HFF-Myc (cell line): ENCODE measurements around the gene PIEZO2.

Experiments
- DNase-seq: peaks from one replicate; pipeline ENCODE4 v3.0.0-alpha.2; 2011; ENCODE audit warnings: low read depth; ENCODE audit errors: extremely low read depth
- H3K4me3 ChIP-seq: replicated peaks from 2 replicates; pipeline ENCODE4 v1.5.1; 2011; ENCODE audit warnings: low read depth, mild to moderate bottlenecking, control low read depth, low read length
- TF ChIP-seq, protein P1 (sequence below): IDR thresholded peaks from 2 replicates; pipeline ENCODE4 v1.5.1; 2012; ENCODE audit warnings: mild to moderate bottlenecking, low read depth, low read length, control low read depth; ENCODE audit errors: missing control alignments

Gene PIEZO2

DNA sequence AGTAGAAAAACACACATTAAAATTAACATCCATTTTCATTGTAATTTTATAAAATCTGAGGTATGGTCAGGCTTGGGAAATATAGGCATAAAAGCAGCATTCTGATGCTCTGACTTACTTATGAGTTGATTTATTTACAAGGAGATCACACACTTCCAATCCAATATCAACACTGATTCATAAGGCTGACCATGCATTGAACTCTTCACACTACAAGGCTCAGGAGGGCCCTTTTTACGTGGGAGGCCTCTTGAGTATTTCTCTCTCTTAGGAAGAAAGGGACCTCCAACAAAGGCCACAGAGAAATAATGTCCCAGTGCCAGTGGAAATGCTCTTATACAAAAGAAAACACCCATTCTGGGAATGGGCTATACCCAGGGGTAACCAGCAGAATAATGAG, 400.7 kb downstream of the PIEZO2 start:
- DNase-seq = no peak
- TF ChIP-seq, protein P1, sequence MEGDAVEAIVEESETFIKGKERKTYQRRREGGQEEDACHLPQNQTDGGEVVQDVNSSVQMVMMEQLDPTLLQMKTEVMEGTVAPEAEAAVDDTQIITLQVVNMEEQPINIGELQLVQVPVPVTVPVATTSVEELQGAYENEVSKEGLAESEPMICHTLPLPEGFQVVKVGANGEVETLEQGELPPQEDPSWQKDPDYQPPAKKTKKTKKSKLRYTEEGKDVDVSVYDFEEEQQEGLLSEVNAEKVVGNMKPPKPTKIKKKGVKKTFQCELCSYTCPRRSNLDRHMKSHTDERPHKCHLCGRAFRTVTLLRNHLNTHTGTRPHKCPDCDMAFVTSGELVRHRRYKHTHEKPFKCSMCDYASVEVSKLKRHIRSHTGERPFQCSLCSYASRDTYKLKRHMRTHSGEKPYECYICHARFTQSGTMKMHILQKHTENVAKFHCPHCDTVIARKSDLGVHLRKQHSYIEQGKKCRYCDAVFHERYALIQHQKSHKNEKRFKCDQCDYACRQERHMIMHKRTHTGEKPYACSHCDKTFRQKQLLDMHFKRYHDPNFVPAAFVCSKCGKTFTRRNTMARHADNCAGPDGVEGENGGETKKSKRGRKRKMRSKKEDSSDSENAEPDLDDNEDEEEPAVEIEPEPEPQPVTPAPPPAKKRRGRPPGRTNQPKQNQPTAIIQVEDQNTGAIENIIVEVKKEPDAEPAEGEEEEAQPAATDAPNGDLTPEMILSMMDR = no peak

DNA sequence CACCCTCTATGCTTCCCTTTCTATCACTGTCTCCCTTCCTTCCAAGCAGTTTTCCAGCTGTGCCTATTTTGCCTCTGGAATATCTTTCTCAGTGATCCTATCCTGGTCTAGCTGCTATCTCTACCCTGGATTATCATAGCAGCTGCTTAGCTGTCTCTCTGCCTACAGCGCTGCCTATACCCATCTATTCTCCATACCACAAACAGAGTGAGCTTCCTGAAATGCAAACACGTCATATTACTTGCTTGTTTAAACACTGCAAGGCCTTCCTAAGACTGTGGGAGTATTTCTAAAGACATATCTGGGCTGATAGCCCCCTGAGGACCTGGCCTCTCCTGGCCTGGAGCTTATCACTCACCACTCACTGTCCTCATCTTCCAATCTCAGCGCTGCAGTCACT, 403.4 kb downstream of the PIEZO2 start:
- H3K4me3 ChIP-seq = no peak overlapping the region
- TF ChIP-seq, protein P1 = no peak

More for the DNA sequence above, 400.7 kb downstream of the PIEZO2 start:
- no peak overlapping the region for H3K4me3 ChIP-seq

DNA sequence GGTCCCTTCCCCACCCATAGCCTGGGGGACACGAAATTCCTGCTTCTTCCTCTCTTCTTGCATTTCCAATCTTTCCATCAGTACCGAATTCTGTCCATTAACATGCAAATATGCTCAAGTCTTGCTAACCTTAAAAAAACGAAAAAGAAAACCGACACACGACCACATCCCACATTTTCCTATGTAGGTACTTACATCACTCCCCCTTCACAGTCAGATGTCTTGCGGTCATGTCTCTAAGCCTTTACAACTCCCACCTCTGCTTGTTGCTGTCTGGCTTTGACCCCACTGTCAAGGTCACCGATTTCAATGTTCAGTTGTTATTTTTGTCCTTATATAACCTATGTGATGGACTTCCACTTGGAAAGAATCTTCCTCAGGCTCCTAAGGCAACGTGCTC, 404.1 kb downstream of the PIEZO2 start:
- TF ChIP-seq, protein P1 = no peak
- no peak overlapping the region for H3K4me3 ChIP-seq
- DNase-seq = no peak

More for the DNA sequence above, 403.4 kb downstream of the PIEZO2 start:
- no peak for DNase-seq

DNA sequence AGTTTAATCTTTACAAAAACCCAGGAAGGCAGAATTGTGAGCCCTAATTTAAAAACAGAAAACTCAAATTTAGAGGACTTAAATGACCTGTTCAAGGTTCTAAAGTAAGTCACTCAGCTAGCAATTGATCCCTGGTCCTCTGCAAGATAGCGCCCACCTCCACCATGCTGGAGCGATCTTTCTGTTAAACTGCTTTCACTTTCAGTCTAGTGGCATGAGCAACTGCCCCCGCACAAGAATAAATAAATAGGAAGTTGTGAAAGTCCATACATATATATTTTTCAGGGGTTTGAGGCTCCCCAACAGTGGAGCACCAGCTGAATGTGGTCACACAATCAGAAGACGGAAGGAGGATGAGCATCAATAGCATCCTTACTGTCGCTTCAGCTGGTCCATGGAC, 405.6 kb downstream of the PIEZO2 start:
- H3K4me3 ChIP-seq = no peak overlapping the region
- no peak for DNase-seq
- TF ChIP-seq, protein P1 = no peak

DNA sequence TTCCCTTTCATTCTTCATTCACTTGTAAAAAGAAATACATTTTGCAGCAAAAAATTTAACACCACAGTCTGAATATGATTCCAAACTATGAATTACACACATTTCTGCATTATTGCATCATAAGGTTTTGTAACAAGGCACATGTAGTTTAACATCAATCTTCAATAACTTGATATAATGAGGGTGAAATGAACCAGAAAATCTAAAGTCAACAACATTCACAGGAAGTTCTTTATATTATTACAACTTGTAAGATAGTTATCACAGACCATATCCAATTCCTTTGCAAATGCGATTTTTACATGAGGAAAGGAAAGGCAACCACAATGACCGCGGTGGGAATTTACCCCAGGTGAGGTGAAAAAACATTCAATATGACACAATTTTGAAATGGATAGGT, 410.2 kb downstream of the PIEZO2 start:
- TF ChIP-seq, protein P1 = no peak
- DNase-seq = no peak
- H3K4me3 ChIP-seq = no peak overlapping the region

DNA sequence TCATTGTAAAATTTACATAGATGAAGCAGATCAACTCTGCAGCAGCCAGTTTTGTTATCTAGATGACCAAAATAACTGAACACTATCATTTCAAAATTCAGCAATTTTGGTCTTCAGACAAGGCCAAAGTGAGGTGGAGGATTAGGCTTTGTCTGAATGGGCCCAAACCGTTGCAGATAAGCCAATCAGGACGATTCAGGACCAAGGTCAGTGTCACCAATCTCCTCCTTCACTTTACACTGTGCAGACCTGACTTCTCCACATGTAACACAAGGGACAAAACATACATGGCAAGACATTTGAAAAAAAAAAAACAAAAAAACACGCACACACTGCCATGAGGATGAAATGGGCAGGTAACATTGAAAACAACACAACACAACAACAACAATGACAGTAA, 412.4 kb downstream of the PIEZO2 start:
- DNase-seq = no peak
- TF ChIP-seq, protein P1 = no peak
- H3K4me3 ChIP-seq = no peak overlapping the region

DNA sequence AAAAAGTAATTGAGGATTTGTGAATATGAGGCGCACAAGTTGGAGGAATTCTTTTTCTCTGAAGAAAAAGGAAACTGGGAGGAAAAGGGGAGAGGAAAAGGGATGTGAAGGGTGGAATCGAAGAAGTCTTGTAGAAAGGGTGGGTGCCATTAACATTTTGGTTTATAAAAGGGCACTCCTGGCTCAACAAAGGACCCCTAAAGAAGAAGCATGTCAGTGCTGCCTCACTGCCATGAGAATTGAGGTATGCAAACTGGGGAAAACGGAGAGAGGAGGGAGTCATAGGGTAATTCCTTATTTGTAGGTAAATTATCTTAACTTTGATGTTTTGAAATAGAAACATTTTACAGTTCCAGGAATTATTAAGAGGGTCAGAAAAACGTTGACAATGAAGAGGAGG, 416.4 kb downstream of the PIEZO2 start:
- H3K4me3 ChIP-seq = no peak overlapping the region
- no peak for DNase-seq
- TF ChIP-seq, protein P1 = no peak
